Lower leg skin (tissue), 4 donors: Measurements from ENCODE around the gene DLGAP4. TPM values are rescaled to one million over a fixed set of nuclear protein-coding genes. Genes with fewer than 3 reads are reported as not detected.

Experiments used
- DNase-seq, 2 donors: peaks; one replicate each; pipeline ENCODE4 v3.0.0-alpha.2; 2019; ENCODE audit warnings: low spot score in 2 of 2
- H3K4me3 ChIP-seq: fragments of 200-600 bp; sonication (generic); 2 replicates; pipeline ENCODE4 v1.5.1; 2017; ENCODE audit warnings: mild to moderate bottlenecking, low read depth; ENCODE audit not compliant: poor library complexity, severe bottlenecking
- POLR2A ChIP-seq, 2 donors: fragments of 450-650 bp; IDR thresholded peaks; one replicate each; pipeline ENCODE4 v1.6.1; 2016 to 2017; ENCODE audit warnings: antibody characterized with exemption in 2 of 2, mild to moderate bottlenecking in 1 of 2, moderate library complexity in 1 of 2
- whole genome bisulfite sequencing, 2 donors: methylation state at CpG; one replicate each; pipeline ENCODE4 v1.1.5; 2018; 5-methylcytosine and 5-hydroxymethylcytosine counted together
- intact Hi-C: fragments of 100-400 bp; cut with DNase I; formaldehyde crosslinking; loops from one replicate; pipeline ENCODE4 v1.15.0; 2023; ENCODE audit warnings: low total_unique reads
- total RNA-seq, 4 donors: library from RNA; depleted of rRNA; stranded (reverse); fragments of >200 nt; gene quantifications; one replicate each; pipeline ENCODE4 v1.1.0, GENCODE V29; 2016
- TF ChIP-seq, protein P1 (sequence below), 3 donors: fragments of 450-650 bp; IDR thresholded peaks; one replicate each; pipeline ENCODE4 v1.5.1; 2016; ENCODE audit warnings: antibody characterized with exemption in 3 of 3, mild to moderate bottlenecking in 3 of 3, moderate library complexity in 2 of 3

DLGAP4 gene
- total RNA-seq, 4 donors from 2014 or later, result 75.9 to 162 (median 87.7) TPM

DNA sequence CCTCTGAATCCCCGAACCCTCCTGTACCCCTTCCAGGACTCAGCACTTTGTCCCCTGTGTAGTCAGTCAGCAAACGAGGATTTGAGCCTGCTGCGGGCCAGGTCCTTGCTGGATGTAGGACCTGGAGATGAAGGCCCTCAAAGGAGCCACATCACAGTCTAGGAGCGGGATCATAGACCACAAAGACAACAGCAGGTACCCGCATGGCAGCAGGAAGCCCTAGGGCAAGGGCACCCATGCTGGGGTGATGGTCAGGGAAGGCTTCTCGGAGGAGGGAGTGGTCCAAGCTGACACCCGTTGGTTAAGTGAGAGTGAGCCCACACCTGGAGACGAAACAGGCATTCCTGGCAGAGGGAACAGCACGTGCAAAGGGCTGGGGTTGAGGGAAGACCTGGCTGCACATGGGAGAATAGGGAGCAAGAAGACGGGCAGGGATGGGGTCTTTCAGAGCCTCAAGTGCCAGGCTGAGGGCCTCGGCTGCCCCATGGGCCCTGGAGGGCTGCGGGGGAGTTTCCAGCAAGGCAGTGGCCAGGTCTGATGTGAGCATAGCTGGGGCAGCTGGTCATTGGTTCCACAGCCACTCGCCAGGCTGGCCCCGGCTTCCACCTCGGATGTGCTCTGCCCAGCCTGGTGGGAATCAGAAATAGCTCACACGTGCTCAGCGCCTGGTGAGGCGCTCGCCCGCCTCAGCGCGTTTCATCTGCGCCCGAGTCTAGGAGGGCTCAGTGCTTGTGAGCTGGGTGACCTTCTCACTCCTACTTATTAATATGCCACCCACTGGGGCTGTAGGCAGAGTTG, 15.0 kb downstream of the DLGAP4 start:
- H3K4me3 ChIP-seq, result no peak overlapping the region
- DNase-seq, result no peak
- TF ChIP-seq POLR2A (IDR thresholded peaks at IDR 0.05), result no peak
- TF ChIP-seq, protein P1, sequence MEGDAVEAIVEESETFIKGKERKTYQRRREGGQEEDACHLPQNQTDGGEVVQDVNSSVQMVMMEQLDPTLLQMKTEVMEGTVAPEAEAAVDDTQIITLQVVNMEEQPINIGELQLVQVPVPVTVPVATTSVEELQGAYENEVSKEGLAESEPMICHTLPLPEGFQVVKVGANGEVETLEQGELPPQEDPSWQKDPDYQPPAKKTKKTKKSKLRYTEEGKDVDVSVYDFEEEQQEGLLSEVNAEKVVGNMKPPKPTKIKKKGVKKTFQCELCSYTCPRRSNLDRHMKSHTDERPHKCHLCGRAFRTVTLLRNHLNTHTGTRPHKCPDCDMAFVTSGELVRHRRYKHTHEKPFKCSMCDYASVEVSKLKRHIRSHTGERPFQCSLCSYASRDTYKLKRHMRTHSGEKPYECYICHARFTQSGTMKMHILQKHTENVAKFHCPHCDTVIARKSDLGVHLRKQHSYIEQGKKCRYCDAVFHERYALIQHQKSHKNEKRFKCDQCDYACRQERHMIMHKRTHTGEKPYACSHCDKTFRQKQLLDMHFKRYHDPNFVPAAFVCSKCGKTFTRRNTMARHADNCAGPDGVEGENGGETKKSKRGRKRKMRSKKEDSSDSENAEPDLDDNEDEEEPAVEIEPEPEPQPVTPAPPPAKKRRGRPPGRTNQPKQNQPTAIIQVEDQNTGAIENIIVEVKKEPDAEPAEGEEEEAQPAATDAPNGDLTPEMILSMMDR (IDR thresholded peaks at IDR 0.05), result no peak
- intact Hi-C loops, result no loop called here
- 79 to 80% methylated on average over 22 to 24 of the region's 24 CpGs for WGBS, 2 donors

DNA sequence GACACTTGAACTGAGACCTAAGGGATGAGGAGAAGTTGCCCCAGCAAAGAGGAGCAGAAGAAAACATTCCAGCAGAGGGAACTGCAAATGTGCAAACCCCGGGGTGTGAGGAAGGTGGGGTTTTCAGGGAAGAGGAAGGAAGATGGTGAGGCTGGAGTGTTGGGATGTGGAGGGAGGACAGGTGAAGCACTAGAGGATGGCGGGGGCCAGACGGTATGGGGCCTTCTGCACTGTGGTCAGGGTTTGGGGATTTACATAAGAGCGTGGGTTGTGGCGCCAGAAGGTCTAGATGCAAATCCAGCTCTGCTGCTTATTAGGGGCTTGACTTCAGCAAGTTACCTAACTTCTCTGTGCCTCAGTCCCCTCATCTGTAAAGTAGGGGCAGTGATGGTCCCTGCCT, 16.0 kb downstream of the DLGAP4 start:
- no peak for DNase-seq
- intact Hi-C loops, result no loop called here
- no peak for TF ChIP-seq POLR2A (IDR thresholded peaks at IDR 0.05)
- TF ChIP-seq, protein P1 (IDR thresholded peaks at IDR 0.05), result no peak
- 67 to 76% methylated on average over 5 of the region's 5 CpGs for WGBS, 2 donors
- no peak overlapping the region for H3K4me3 ChIP-seq

GRCh38 chr20:36330091-36330490, 24.0 kb downstream of the DLGAP4 start:
- H3K4me3 ChIP-seq, result no peak overlapping the region
- intact Hi-C loops, result no loop called here
- no peak for DNase-seq
- TF ChIP-seq, protein P1 (IDR thresholded peaks at IDR 0.05), result no peak
- TF ChIP-seq POLR2A (IDR thresholded peaks at IDR 0.05), result no peak
- 76 to 81% methylated on average over 5 of the region's 5 CpGs for WGBS, 2 donors

- TF ChIP-seq, protein P1 (IDR thresholded peaks at IDR 0.05), result no peak
- no peak for TF ChIP-seq POLR2A (IDR thresholded peaks at IDR 0.05)
- WGBS, 2 donors, result 26 to 39% methylated on average over 5 to 6 of the region's 7 CpGs
- intact Hi-C loops, result no loop called here
- no peak for DNase-seq
- no peak overlapping the region for H3K4me3 ChIP-seq
Measured at GRCh38 chr20:36331209-36331608, 25.1 kb downstream of the DLGAP4 start.

DNA sequence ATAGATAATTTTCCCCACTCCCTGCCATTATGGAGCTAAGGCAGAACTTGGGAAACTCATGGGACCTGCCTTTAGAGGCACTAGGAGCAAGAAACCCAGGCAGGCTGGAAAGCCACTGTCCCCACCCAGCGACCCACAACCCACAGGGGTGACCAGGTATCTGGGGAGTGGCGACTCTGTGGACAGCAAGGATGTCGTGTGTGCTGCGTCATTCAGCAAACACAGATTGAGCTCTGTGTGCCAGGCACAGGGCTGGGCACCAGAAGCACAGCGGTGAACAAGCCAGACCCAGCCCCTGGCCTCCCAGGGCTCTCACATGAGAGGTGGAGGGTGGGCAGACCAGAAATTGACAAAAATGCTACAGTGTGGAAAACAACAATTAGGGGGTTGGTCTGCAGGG, 27.7 kb downstream of the DLGAP4 start:
- TF ChIP-seq POLR2A (IDR thresholded peaks at IDR 0.05), result no peak
- no peak for DNase-seq
- 82 to 86% methylated on average over 5 of the region's 5 CpGs for WGBS, 2 donors
- intact Hi-C loops, result no loop called here
- no peak overlapping the region for H3K4me3 ChIP-seq

- H3K4me3 ChIP-seq, result no peak overlapping the region
- no peak for DNase-seq
- 50 to 52% methylated on average over 20 of the region's 20 CpGs for WGBS, 2 donors
- no peak for TF ChIP-seq POLR2A (IDR thresholded peaks at IDR 0.05)
- intact Hi-C loops, result no loop called here
Measured at GRCh38 chr20:36334281-36335205, 28.4 kb downstream of the DLGAP4 start.
